HepG2 (cell line): ENCODE results near the gene HMGCLL1. TPM values are rescaled to one million over a fixed set of nuclear protein-coding genes. Genes with fewer than 3 reads are reported as not detected.

Experiments used
- ATAC-seq: fragments of 200-7000 bp; cut with Tn5 transposase; 3 replicates; pipeline ENCODE4 v1.9.1; 2020; ENCODE audit warnings: mild to moderate bottlenecking, moderate library complexity
- BruUV-seq: library from RNA; stranded (reverse); fragments of 400-500 nt; replicated peaks from 2 replicates; lab custom pipeline; 2021; lab: Mats Ljungman, UMichigan
- CTCF ChIA-PET: fragments of 300-600 bp; formaldehyde crosslinking; extraction: SDS; loops from one replicate; lab custom pipeline; 2021; ENCODE audit warnings: low total read pairs, inconsistent platforms, low intra/inter-chr PET ratio; lab: Yijun Ruan, JAX
- POLR2A ChIA-PET: fragments of 350-600 bp; sonication (Branson Sonifier 250); formaldehyde crosslinking; loops from one replicate; lab custom pipeline; 2020; ENCODE audit warnings: antibody characterized with exemption, inconsistent platforms; lab: Yijun Ruan, JAX
- DNase-seq: peaks from one replicate; pipeline ENCODE4 v3.0.0-alpha.2; 2015; ENCODE audit warnings: low spot score
- FAIRE-seq: peaks from 3 replicates; lab custom pipeline; 2011; peaks lifted over from hg19 to GRCh38; lab: Jason Lieb, UNC
- H2AFZ ChIP-seq: one replicate; pipeline ENCODE4 v1.6.1; 2011; ENCODE audit warnings: low read length, inconsistent platforms
- H3K27ac ChIP-seq: fragments of 300-600 bp; 3 replicates; pipeline ENCODE4 v1.8.0; 2011; ENCODE audit warnings: mixed run types, mild to moderate bottlenecking, mixed read lengths, low read length, inconsistent platforms; ENCODE audit not compliant: insufficient read depth; ENCODE audit errors: extremely low read length
- H3K27me3 ChIP-seq, 2 experiments: fragments of 200-600 bp in 1 of 2; 2 replicates in 1 of 2; 3 replicates in 1 of 2; pipeline versions ENCODE4 v1.6.0 to v1.8.0; 2011; ENCODE audit warnings: low read length in 2 of 2, mild to moderate bottlenecking in 2 of 2, moderate library complexity in 2 of 2, inconsistent platforms in 1 of 2; ENCODE audit not compliant: insufficient read depth in 2 of 2, control insufficient read depth in 1 of 2
- H3K36me3 ChIP-seq, 2 experiments: fragments of 200-600 bp in 1 of 2; replicated peaks in 1 of 2; 2 replicates in 1 of 2; 3 replicates in 1 of 2; pipeline versions ENCODE4 v1.5.1 to v1.8.0; 2011; ENCODE audit warnings: low read length in 2 of 2, inconsistent platforms in 1 of 2; ENCODE audit not compliant: insufficient read depth in 2 of 2, control insufficient read depth in 1 of 2
- H3K4me1 ChIP-seq: 2 replicates; pipeline ENCODE4 v1.5.1; 2012; ENCODE audit warnings: low read length, inconsistent platforms; ENCODE audit not compliant: insufficient read depth
- H3K4me2 ChIP-seq: 2 replicates; pipeline ENCODE4 v1.6.0; 2011; ENCODE audit warnings: low read depth, low read length, inconsistent platforms
- H3K4me3 ChIP-seq, 3 experiments: fragments of 200-600 bp in 1 of 3; sonication (generic), shearing (Covaris generic) in 1 of 3; replicated peaks in 1 of 3; 2 replicates each; pipeline ENCODE4 v1.5.1; 2011 to 2016; ENCODE audit warnings: low read length in 3 of 3, inconsistent platforms in 2 of 3, low read depth in 2 of 3, mild to moderate bottlenecking in 2 of 3, control low read depth in 1 of 3, mixed read lengths in 1 of 3; ENCODE audit not compliant: insufficient read depth in 1 of 3
- H3K79me2 ChIP-seq: one replicate; pipeline ENCODE4 v1.6.1; 2011; ENCODE audit warnings: low read length, inconsistent platforms; ENCODE audit not compliant: insufficient read depth
- H3K9ac ChIP-seq: 2 replicates; pipeline ENCODE4 v1.6.0; 2011; ENCODE audit warnings: mild to moderate bottlenecking, low read depth, low read length, inconsistent platforms; ENCODE audit not compliant: insufficient read depth
- H3K9me3 ChIP-seq: 2 replicates; pipeline ENCODE4 v1.5.1; 2012; ENCODE audit warnings: mild to moderate bottlenecking, low read length
- H4K20me1 ChIP-seq: 2 replicates; pipeline ENCODE4 v1.6.0; 2011; ENCODE audit warnings: inconsistent platforms, mild to moderate bottlenecking, low read length, moderate library complexity; ENCODE audit not compliant: insufficient read depth
- CEBPG ChIP-seq: IDR thresholded peaks from 2 replicates; pipeline ENCODE4 v1.6.1; 2016
- IRF2 ChIP-seq: IDR thresholded peaks from 2 replicates; pipeline ENCODE4 v1.6.1; 2018; ENCODE audit warnings: missing genetic modification reagents, missing compliant biosample characterization
- ZNF317 ChIP-seq: sonication (generic); formaldehyde crosslinking; IDR thresholded peaks from 2 replicates; pipeline ENCODE4 v1.5.0; 2020; ENCODE audit warnings: mild to moderate bottlenecking, missing genetic modification reagents
- ZNF83 ChIP-seq: sonication (generic); formaldehyde crosslinking; IDR thresholded peaks from 2 replicates; pipeline ENCODE4 v1.4.0; 2020; ENCODE audit warnings: missing genetic modification reagents, mild to moderate bottlenecking, borderline replicate concordance
- WGBS: methylation state at CpG from one replicate; pipeline ENCODE4 v1.1.6; 2017; ENCODE audit warnings: low lambda C conversion rate; 5-methylcytosine and 5-hydroxymethylcytosine counted together
- in situ Hi-C: cut with HindIII; loops from 2 replicates; pipeline ENCODE4 v1.10.0; 2017; ENCODE audit warnings: low pct_unique_long_range_greater_than_20kb; ENCODE audit not compliant: extremely low pct_ligation_motif_present
- intact Hi-C: fragments of 100-400 bp; cut with micrococcal nuclease; formaldehyde crosslinking; loops from one replicate; pipeline ENCODE4 v1.10.0; 2022; ENCODE audit not compliant: unreplicated experiment
- polyA plus RNA-seq, 8 experiments: library from polyadenylated mRNA; depleted of rRNA in 3 of 8; stranded (reverse) in 7 of 8; unstranded in 1 of 8; fragments of >200 nt; fragmentation: Illumina TruSeq in 4 of 8; extraction: Trizol in 4 of 8; gene quantifications; 2 replicates each; pipeline versions ENCODE4 v1.2.1 to v1.2.3, GENCODE V29; 2011 to 2016; ENCODE audit warnings: low read depth in 4 of 8, missing spikeins in 1 of 8, mixed read lengths in 1 of 8; ENCODE audit not compliant: insufficient read depth in 1 of 8
- total RNA-seq, 5 experiments: library from RNA; depleted of rRNA; stranded (reverse); fragments of >200 nt; fragmentation: Illumina TruSeq; extraction: Trizol; gene quantifications; 2 replicates each; pipeline ENCODE4 v1.2.3, GENCODE V29; 2016; ENCODE audit warnings: low read depth in 1 of 5
- TF ChIP-seq, protein P1 (sequence below): sonication (generic); formaldehyde crosslinking; conservative IDR thresholded peaks from 2 replicates; pipeline ENCODE4 v1.4.0; 2020; ENCODE audit warnings: missing genetic modification reagents

HMGCLL1 gene
- total and polyA plus RNA-seq, 2 of the 13 experiments (the other 11 are each of a cell fraction or from before 2014, with no cell fraction given) = not detected

DNA sequence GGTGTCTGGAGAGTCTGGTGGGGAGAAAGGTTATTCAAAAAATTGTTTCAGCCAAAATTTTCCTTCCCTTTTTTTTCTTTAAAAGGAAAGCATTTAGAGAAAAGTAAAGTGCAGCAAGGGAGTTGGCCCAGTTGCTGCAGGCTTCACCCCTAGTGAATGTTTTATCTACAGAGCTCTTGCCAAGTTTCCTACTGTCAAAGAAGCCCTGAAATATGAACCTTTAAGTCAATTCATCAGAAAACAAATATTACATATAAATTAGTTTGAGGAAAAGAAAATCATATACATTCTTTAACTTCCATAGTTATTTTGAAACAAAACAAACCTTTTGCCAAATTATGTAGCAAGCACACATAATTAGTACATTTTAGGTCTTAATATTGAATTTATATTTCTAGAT is 25.0 kb upstream of the HMGCLL1 start (continued):
- no peak for TF ChIP-seq ZNF317 (CRISPR knock-in tag)
- TF ChIP-seq, protein P1, sequence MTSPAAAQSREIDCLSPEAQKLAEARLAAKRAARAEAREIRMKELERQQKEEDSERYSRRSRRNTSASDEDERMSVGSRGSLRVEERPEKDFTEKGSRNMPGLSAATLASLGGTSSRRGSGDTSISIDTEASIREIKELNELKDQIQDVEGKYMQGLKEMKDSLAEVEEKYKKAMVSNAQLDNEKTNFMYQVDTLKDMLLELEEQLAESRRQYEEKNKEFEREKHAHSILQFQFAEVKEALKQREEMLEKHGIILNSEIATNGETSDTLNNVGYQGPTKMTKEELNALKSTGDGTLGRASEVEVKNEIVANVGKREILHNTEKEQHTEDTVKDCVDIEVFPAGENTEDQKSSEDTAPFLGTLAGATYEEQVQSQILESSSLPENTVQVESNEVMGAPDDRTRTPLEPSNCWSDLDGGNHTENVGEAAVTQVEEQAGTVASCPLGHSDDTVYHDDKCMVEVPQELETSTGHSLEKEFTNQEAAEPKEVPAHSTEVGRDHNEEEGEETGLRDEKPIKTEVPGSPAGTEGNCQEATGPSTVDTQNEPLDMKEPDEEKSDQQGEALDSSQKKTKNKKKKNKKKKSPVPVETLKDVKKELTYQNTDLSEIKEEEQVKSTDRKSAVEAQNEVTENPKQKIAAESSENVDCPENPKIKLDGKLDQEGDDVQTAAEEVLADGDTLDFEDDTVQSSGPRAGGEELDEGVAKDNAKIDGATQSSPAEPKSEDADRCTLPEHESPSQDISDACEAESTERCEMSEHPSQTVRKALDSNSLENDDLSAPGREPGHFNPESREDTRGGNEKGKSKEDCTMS (CRISPR knock-in tag) = no peak
- TF ChIP-seq, all 625 proteins: peak for 0

DNA sequence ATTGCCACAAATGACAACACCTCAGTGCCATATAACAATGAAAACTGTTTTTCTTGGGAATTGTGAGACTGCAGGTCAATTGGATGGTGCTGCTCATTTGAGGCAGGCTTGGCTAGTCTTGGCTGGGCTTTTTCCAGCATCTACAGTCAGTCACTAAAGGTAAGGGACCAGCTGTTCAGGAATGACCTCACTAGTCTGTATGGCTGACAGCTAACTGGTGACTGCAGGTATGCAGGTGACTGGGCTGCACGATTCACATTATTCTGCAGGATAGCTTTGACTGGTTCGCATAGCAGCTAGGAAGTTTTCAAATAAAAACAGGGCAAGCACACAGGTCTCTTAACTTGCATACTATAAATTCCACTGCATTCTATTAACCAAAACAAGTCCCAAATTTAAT is 22.1 kb upstream of the HMGCLL1 start:
- ATAC-seq (no peak), FAIRE-seq (no peak), DNase-seq (no peak)
- in situ Hi-C loops = loop anchor here (25.0 kb wide), 1 partner anchor 686 kb away; no protein-coding TSS in a partner anchor
- H4K20me1 ChIP-seq = no peaks in the 10 kb centered on the region
- TF ChIP-seq CEBPG (CRISPR knock-in tag) (no peak), IRF2 (CRISPR knock-in tag) (no peak), ZNF83 (CRISPR knock-in tag) (no peak)
- no TSS peak for BruUV-seq
- intact Hi-C loops = no loop called here
- H3K27ac ChIP-seq = no peak overlapping the region
- WGBS = 35% methylated on average over 2 of the region's 2 CpGs
- H3K4me1 ChIP-seq = no peaks in the 10 kb centered on the region
- no peaks in the 10 kb centered on the region for H3K79me2 ChIP-seq
- no peak overlapping the region for H3K9ac ChIP-seq
- H3K4me2 ChIP-seq = no peak overlapping the region
- H3K27me3 ChIP-seq = no peaks in the 10 kb centered on the region
- no peak overlapping the region for H3K4me3 ChIP-seq
- no peaks in the 10 kb centered on the region for H3K36me3 ChIP-seq
- H2AFZ ChIP-seq = no peak overlapping the region
- POLR2A ChIA-PET = no interaction called here
- H3K9me3 ChIP-seq = no peaks in the 10 kb centered on the region
- CTCF ChIA-PET = no interaction called here
